GM21576 (cell line): ENCODE results near the gene DCBLD2.
A peak's percentile ranks its signal among the peaks of the same experiment; 100 is the strongest.
"Not testable (repeated sequence)": the region's sequence is repeated elsewhere in the genome, so short reads cannot be mapped to it uniquely, and the experiment has no call there.

Source experiments
- ATAC-seq: cut with Tn5 transposase; IDR thresholded peaks from one replicate; pipeline ENCODE4 v1.9.1; 2021; ENCODE audit warnings: mild to moderate bottlenecking, moderate library complexity; ENCODE audit not compliant: unreplicated experiment

Gene DCBLD2

GRCh38 chr3:98843266-98843959 is 58.1 kb downstream of the DCBLD2 start:
- ATAC-seq = no peak

- no peak for ATAC-seq
Measured at GRCh38 chr3:98839846-98840245, 61.6 kb downstream of the DCBLD2 start.

- not testable (repeated sequence) for ATAC-seq
Measured at GRCh38 chr3:98831060-98831459, 70.4 kb downstream of the DCBLD2 start.

DNA sequence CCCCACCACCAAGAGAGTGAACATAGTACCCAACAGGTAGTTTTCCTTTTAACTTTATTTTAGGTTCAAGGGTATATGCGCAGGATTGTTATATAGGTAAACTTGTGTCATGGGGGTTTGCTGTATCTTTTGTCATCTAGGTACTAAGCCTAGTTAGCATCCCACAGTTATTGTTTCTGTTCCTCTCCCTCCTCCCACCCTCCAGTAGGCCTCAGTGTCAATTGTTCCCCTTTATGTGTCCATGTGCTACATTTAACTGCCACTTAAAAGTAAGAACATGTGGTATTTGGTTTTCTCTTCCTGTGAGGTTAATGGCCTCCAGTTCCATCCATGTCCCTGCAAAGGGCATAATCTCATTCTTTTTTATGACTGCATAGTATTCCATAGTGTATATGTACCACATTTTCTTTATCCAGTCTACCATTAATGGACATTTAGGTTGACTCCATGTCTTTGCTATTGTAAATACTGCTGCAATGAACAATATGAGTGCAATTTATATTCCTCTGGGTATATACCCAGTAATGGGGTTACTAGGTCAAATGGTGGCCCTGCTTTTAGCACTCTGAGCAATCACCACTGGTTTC is 72.2 kb downstream of the DCBLD2 start:
- ATAC-seq = no peak

- ATAC-seq = no peak
Measured at GRCh38 chr3:98827221-98827920, 74.1 kb downstream of the DCBLD2 start.

GRCh38 chr3:98826126-98826525 is 75.4 kb downstream of the DCBLD2 start:
- no peak for ATAC-seq

DNA sequence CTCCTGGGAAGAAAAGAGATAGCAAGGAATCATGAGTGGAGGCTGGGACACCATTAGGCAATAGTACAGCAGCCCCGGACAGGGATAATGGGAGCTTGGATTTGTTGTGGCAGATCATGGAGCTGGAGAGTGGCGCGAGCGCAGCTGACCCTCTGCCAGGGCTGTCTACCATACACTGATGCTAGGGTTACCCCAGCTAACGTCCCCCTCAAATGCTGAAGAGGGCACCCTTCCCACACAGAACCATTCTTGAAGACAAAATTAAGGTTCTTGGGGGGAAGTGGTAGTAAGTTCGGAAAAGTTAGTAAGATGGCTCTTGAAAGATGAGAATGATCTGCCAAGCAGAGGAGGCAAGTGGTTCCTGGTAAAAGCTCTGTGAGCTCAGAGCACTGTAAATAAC is 77.2 kb downstream of the DCBLD2 start:
- ATAC-seq = no peak

DNA sequence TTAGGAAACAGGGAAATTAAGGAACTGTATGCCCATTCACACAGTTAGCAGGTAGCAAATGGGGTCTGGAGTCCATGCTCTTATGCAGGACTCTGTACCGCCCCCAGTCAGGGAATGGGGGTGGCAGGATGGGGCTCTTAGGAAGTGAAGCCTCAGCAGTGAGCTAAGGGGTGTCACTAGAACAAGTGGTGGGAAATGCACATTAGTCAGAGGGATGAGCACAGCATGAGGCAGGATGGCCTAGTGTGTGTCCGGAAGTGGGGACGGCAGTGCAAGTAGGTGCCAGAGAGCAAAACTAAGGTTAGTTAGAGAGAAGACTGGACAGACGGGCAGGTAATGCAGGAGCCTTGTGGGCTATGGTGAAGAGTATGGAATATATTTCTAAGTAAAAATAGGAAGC is 77.7 kb downstream of the DCBLD2 start:
- no peak for ATAC-seq

GRCh38 chr3:98821063-98821462 is 80.4 kb downstream of the DCBLD2 start:
- ATAC-seq = no peak

GRCh38 chr3:98817547-98818041 is 83.9 kb downstream of the DCBLD2 start:
- peak; percentile 86 for ATAC-seq

DNA sequence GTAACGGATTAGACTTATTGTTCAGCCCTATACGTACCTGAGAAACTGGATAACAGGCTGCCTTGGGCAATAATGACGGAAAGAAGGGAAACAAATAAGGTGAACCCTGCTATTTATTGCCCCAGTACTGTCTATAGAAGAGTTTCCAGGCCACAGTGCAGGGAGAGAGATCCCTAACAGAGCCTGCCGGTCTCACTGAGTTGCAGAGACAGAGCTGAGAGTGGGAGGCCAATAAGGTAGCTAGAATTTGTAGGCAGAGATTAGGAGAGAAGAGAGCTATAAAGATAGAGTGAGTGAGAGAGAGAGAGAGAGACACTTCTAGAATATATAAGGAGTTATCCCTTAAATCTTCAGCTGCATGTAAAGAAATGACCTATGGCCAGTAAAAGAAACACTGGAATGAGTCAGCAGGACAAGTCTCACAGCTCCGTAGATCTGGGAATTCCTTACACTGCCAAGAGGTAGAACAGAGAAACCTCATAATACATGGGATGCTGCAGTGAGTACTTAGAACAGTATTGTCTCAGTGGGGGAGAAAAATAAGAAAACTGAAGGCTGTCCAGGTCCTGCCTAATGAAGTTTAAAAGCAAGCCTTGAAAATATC is 86.6 kb downstream of the DCBLD2 start:
- no peak for ATAC-seq

DNA sequence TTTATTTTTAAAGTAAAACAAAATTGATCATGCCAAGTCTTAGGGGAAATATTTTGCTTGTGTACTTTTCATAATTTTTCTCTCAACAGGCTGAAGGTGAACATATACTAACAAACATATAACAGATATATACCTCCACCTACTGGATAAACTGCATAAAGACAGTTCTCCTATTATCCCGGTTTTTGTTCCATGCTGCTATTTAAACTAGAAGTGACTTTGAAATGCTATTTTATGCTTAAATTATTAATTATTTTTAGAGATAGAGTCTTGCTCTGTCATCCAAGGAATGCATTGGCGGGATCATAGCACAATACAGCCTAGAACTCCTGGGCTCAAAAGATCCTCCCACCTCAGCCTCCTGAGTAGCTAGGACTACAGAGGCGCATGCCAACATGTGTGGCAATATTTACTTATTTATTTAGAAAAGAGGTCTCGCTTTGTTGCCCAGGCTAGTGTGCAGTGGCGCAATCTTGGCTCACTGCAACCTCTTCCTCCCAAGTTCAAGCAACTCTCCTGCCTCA is 88.6 kb downstream of the DCBLD2 start:
- ATAC-seq = no peak

GRCh38 chr3:98811048-98811447 is 90.4 kb downstream of the DCBLD2 start:
- no peak for ATAC-seq

DNA sequence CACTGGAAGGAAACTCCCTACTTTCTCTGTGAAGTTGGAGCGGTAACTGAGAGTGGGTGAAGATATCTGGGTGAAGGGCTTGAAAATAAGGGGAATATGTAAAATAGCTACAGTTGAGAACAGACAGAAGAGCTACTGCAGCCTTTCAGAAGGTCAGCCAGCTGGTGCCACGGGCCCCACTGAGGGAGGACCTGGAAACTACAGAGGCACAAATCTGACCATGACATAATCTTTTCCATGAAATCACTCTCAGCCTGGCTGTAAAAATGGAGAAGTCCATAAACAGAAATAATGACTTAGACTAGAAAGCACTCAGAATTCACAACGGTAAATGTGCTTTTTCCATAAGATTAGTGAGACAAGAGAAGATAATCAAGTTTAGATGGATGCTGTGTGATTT is 91.9 kb downstream of the DCBLD2 start:
- ATAC-seq = no peak

GRCh38 chr3:98808071-98808470 is 93.4 kb downstream of the DCBLD2 start:
- no peak for ATAC-seq

GRCh38 chr3:98807561-98807960 is 93.9 kb downstream of the DCBLD2 start:
- ATAC-seq = no peak

- no peak for ATAC-seq
Measured at GRCh38 chr3:98807011-98807410, 94.5 kb downstream of the DCBLD2 start.

DNA sequence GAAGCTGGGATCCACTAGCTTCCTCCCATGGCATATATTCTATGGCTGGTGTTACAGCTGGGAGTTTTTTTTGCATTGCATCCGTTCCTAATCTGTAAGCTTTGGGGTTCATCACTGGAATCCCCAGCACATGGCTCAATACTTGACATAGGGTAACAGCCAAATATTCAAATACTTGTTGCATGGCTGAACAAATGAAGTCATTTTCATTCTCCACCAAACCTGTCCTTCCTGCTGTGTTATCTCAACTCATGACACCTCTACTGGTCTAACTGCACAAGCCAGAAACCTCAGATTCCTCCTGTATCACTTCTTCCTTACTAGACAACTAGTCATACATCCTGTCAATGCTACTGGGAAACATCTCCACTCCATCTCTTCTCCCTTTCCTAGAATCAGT is 95.0 kb downstream of the DCBLD2 start:
- ATAC-seq = no peak

DNA sequence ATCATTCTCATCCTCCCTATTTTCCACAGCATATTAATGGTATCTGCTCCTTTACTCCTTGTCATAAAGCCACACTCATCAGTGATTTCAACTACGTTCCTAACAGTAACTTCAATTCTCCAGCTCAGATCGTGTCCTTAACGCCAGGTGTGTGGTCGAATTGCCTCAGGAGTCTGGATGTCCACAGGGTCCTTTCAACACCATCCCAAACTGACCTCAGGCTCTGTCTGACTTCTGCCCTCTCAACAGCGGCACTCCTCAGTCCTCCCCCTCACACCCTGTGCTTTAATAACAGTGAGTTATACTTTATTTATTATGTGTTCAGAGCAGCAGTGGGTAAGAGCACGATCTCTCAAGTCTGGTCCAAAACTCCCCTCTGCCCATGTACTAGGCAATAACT is 95.9 kb downstream of the DCBLD2 start:
- ATAC-seq = no peak

DNA sequence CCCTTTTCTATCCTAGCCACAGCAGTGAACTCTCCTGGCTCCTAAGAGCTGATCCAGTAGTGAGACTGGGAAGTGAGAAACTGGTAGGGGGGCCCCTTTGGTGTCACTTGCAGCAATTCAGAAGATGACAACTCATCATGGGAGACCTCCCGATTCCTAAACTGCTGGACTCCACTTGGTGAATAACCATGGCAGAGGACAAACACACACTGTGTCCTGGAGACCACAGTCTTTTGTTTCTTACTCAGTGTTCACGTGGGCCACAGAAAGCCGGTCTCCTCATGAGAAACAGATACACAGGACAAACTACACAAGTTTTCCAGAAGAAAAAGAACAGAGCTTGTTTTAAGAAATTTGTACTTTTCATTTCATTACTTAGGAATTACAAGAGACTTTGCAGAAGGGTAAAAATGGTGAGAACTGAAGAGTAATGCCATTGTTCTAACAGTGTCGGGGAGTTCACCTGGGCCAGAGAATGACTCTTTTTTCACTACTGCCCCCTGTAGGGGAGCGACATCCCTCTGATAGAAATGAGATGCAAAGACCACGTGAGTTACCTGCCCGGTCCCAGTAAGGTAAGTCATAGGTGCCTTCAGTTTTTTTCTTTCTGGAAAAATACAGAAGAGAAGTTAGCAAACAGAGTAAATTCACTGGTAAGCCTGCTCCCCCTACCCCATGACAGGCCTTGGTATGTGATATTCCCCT is 100.3 kb downstream of the DCBLD2 start:
- ATAC-seq = no peak

- no peak for ATAC-seq
Measured at GRCh38 chr3:98800401-98800800, 101.1 kb downstream of the DCBLD2 start.
